ENCODE results near the gene ENOX1.

Gene ENOX1

GRCh38 chr13:43760257-43760656 is 26.5 kb downstream of the ENOX1 start:
- no peak overlapping the region for H3K9ac ChIP-seq (ENCODE audit: low read length)
- H3K27ac ChIP-seq (ENCODE audit: low read depth, low read length), result no peak overlapping the region
- H3K4me1 ChIP-seq (ENCODE audit: control insufficient read depth, insufficient read depth, low read length), result peaks cover 9% of the 10 kb centered on the region
- no peaks in the 10 kb centered on the region for H3K27me3 ChIP-seq (ENCODE audit: control insufficient read depth, insufficient read depth, low read length)
- no peaks in the 10 kb centered on the region for H3K36me3 ChIP-seq (ENCODE audit: control insufficient read depth, insufficient read depth, low read length)
- H3K4me3 ChIP-seq (ENCODE audit: low read length), result no peak overlapping the region

- H3K27me3 ChIP-seq (ENCODE audit: control insufficient read depth, insufficient read depth, low read length), result no peaks in the 10 kb centered on the region
Measured at GRCh38 chr13:43758834-43759233, 27.9 kb downstream of the ENOX1 start.

GRCh38 chr13:43757266-43757665 is 29.5 kb downstream of the ENOX1 start:
- Histone ChIP-seq H3K27ac (ENCODE audit: low read depth, low read length) (no peak overlapping the region), H3K27me3 (ENCODE audit: control insufficient read depth, insufficient read depth, low read length) (no peaks in the 10 kb centered on the region), H3K9ac (ENCODE audit: low read length) (no peak overlapping the region), H3K4me1 (ENCODE audit: control insufficient read depth, insufficient read depth, low read length) (peaks cover 6% of the 10 kb centered on the region), H3K36me3 (ENCODE audit: control insufficient read depth, insufficient read depth, low read length) (no peaks in the 10 kb centered on the region), H3K4me3 (ENCODE audit: low read length) (no peak overlapping the region)

More at GRCh38 chr13:43758834-43759233, 27.9 kb downstream of the ENOX1 start:
- Histone ChIP-seq H3K4me1 (ENCODE audit: control insufficient read depth, insufficient read depth, low read length) (peaks cover 6% of the 10 kb centered on the region), H3K9ac (ENCODE audit: low read length) (no peak overlapping the region), H3K4me3 (ENCODE audit: low read length) (no peak overlapping the region), H3K36me3 (ENCODE audit: control insufficient read depth, insufficient read depth, low read length) (no peaks in the 10 kb centered on the region), H3K27ac (ENCODE audit: low read depth, low read length) (no peak overlapping the region)

GRCh38 chr13:43755844-43756243 is 30.9 kb downstream of the ENOX1 start:
- no peak overlapping the region for H3K27ac ChIP-seq (ENCODE audit: low read depth, low read length)
- H3K36me3 ChIP-seq (ENCODE audit: control insufficient read depth, insufficient read depth, low read length), result no peaks in the 10 kb centered on the region
- peaks cover 3% of the 10 kb centered on the region for H3K4me1 ChIP-seq (ENCODE audit: control insufficient read depth, insufficient read depth, low read length)
- no peak overlapping the region for H3K9ac ChIP-seq (ENCODE audit: low read length)
- no peak overlapping the region for H3K4me3 ChIP-seq (ENCODE audit: low read length)
- H3K27me3 ChIP-seq (ENCODE audit: control insufficient read depth, insufficient read depth, low read length), result no peaks in the 10 kb centered on the region

DNA sequence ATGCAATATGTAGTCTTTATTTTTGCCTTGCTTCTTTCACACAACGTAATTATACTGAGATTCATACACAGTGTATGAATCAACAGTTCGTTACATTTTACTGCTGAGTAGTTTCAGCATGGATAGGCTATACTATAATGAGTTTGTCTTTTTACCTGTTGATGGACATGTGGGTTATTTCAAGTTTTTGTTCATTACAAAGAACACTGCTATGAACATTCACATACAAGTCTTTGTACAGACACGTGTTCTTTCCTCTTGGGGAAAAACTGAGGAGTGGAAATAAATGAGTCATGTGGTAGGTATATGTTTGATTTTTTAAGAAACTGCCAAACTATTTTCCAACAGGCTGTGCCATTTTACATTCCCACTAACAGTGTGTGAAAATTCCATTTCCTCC is 35.1 kb downstream of the ENOX1 start:
- no peak overlapping the region for H3K4me3 ChIP-seq (ENCODE audit: low read length)
- H3K27me3 ChIP-seq (ENCODE audit: control insufficient read depth, insufficient read depth, low read length), result no peaks in the 10 kb centered on the region
- peaks cover 4% of the 10 kb centered on the region for H3K4me1 ChIP-seq (ENCODE audit: control insufficient read depth, insufficient read depth, low read length)
- no peak overlapping the region for H3K9ac ChIP-seq (ENCODE audit: low read length)
- H3K27ac ChIP-seq (ENCODE audit: low read depth, low read length), result no peak overlapping the region
- H3K36me3 ChIP-seq (ENCODE audit: control insufficient read depth, insufficient read depth, low read length), result no peaks in the 10 kb centered on the region

DNA sequence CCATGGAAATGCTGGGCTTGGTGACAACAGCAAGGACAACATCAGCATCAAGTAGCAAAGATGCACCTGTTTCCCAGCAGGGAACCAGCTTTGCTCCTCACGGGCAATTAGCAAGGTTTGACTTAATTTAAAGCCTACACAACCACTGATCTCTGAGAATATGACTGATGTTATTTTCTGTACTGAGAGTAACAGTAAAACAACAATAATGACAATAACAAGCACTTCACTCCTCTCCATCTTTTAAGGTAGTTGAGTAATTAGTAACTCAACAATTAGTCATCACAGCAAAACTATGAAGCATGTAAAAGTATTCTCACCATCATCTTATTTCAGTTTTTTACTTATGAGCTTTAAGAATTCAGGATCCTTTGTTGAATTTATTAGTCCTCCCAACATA is 37.3 kb downstream of the ENOX1 start:
- Histone ChIP-seq H3K4me1 (ENCODE audit: control insufficient read depth, insufficient read depth, low read length) (peaks cover 4% of the 10 kb centered on the region), H3K9ac (ENCODE audit: low read length) (no peak overlapping the region), H3K27me3 (ENCODE audit: control insufficient read depth, insufficient read depth, low read length) (no peaks in the 10 kb centered on the region), H3K27ac (ENCODE audit: low read depth, low read length) (no peak overlapping the region), H3K36me3 (ENCODE audit: control insufficient read depth, insufficient read depth, low read length) (no peaks in the 10 kb centered on the region), H3K4me3 (ENCODE audit: low read length) (no peak overlapping the region)

DNA sequence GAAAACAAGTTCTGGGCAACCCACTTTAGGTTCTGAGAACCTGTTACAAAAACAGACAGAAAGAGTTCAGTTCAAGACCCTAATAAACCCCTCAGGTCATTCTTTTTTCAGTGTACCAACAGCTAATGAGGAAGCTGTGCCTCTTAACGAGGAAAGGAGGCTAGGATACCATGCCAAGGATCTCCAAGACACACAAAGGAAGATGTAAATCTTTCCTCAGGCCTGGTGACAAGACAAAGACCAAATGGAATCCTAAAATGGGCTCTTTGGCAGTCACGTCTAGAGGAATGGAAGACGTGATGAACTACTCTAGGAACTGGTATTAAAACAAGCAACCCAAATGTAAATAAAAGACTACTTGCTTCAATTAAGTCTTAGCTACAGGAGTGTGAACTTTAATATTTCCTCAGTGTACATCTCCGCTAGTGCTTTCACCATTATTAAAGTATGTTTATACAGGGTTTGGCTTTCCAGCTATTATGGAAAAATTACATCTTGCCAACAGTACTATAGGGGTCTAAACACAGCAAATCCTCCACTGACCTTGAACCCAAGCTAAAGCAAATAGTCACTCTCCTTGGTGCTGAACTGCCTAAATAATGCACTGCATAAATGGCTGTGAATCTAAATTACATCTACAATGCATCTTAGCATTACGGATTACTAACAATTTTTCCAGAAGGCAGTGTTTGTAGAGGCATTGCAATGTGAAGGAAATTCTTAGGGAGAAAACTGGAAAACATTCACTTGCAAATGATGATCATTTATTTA is 42.3 kb downstream of the ENOX1 start:
- Histone ChIP-seq H3K9ac (ENCODE audit: low read length) (no peak overlapping the region), H3K36me3 (ENCODE audit: control insufficient read depth, insufficient read depth, low read length) (no peaks in the 10 kb centered on the region), H3K27me3 (ENCODE audit: control insufficient read depth, insufficient read depth, low read length) (no peaks in the 10 kb centered on the region), H3K27ac (ENCODE audit: low read depth, low read length) (no peak overlapping the region), H3K4me1 (ENCODE audit: control insufficient read depth, insufficient read depth, low read length) (peaks cover 3% of the 10 kb centered on the region), H3K4me3 (ENCODE audit: low read length) (no peak overlapping the region)

GRCh38 chr13:43742911-43743310 is 43.9 kb downstream of the ENOX1 start:
- Histone ChIP-seq H3K36me3 (ENCODE audit: control insufficient read depth, insufficient read depth, low read length) (no peaks in the 10 kb centered on the region), H3K9ac (ENCODE audit: low read length) (no peak overlapping the region), H3K27me3 (ENCODE audit: control insufficient read depth, insufficient read depth, low read length) (no peaks in the 10 kb centered on the region), H3K4me1 (ENCODE audit: control insufficient read depth, insufficient read depth, low read length) (peaks cover 3% of the 10 kb centered on the region), H3K27ac (ENCODE audit: low read depth, low read length) (no peak overlapping the region), H3K4me3 (ENCODE audit: low read length) (no peak overlapping the region)

- H3K36me3 ChIP-seq (ENCODE audit: control insufficient read depth, insufficient read depth, low read length), result no peaks in the 10 kb centered on the region
Measured at GRCh38 chr13:43737392-43737923, 49.3 kb downstream of the ENOX1 start.

DNA sequence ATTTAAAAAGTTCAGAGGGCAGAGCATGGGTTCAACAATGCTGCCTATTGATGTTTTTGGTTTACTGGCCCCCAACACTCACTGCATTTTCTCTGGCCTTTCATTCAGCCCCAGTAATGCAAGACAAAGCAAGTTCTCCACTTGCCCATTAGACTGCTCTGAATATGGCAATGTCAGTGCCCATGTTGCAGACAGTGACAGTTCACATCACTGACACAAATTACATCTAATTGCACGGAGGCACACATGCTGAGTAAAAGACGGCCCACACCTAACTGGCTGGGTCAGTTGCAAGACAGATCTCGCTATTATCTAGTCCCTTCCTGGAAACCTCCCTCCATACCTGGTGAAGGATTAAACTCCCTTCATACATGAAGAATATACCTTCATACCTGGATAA is 54.0 kb downstream of the ENOX1 start:
- H3K4me1 ChIP-seq (ENCODE audit: control insufficient read depth, insufficient read depth, low read length), result peaks cover 7% of the 10 kb centered on the region
- no peak overlapping the region for H3K27ac ChIP-seq (ENCODE audit: low read depth, low read length)
- H3K27me3 ChIP-seq (ENCODE audit: control insufficient read depth, insufficient read depth, low read length), result no peaks in the 10 kb centered on the region
- no peak overlapping the region for H3K4me3 ChIP-seq (ENCODE audit: low read length)
- no peak overlapping the region for H3K9ac ChIP-seq (ENCODE audit: low read length)
- H3K36me3 ChIP-seq (ENCODE audit: control insufficient read depth, insufficient read depth, low read length), result no peaks in the 10 kb centered on the region

More at GRCh38 chr13:43737392-43737923, 49.3 kb downstream of the ENOX1 start:
- Histone ChIP-seq H3K9ac (ENCODE audit: low read length) (no peak overlapping the region), H3K27ac (ENCODE audit: low read depth, low read length) (no peak overlapping the region), H3K4me3 (ENCODE audit: low read length) (no peak overlapping the region), H3K27me3 (ENCODE audit: control insufficient read depth, insufficient read depth, low read length) (no peaks in the 10 kb centered on the region), H3K4me1 (ENCODE audit: control insufficient read depth, insufficient read depth, low read length) (no peaks in the 10 kb centered on the region)

GRCh38 chr13:43731296-43731695 is 55.5 kb downstream of the ENOX1 start:
- Histone ChIP-seq H3K4me1 (ENCODE audit: control insufficient read depth, insufficient read depth, low read length) (peaks cover 10% of the 10 kb centered on the region), H3K9ac (ENCODE audit: low read length) (no peak overlapping the region), H3K36me3 (ENCODE audit: control insufficient read depth, insufficient read depth, low read length) (no peaks in the 10 kb centered on the region), H3K27me3 (ENCODE audit: control insufficient read depth, insufficient read depth, low read length) (no peaks in the 10 kb centered on the region), H3K27ac (ENCODE audit: low read depth, low read length) (peak overlapping the region; percentile 50), H3K4me3 (ENCODE audit: low read length) (no peak overlapping the region)

GRCh38 chr13:43730642-43731041 is 56.1 kb downstream of the ENOX1 start:
- Histone ChIP-seq H3K9ac (ENCODE audit: low read length) (no peak overlapping the region), H3K4me1 (ENCODE audit: control insufficient read depth, insufficient read depth, low read length) (peaks cover 10% of the 10 kb centered on the region), H3K27me3 (ENCODE audit: control insufficient read depth, insufficient read depth, low read length) (no peaks in the 10 kb centered on the region), H3K36me3 (ENCODE audit: control insufficient read depth, insufficient read depth, low read length) (no peaks in the 10 kb centered on the region), H3K4me3 (ENCODE audit: low read length) (no peak overlapping the region), H3K27ac (ENCODE audit: low read depth, low read length) (peak overlapping the region; percentile 50)

GRCh38 chr13:43728421-43728820 is 58.4 kb downstream of the ENOX1 start:
- Histone ChIP-seq H3K27ac (ENCODE audit: low read depth, low read length) (no peak overlapping the region), H3K36me3 (ENCODE audit: control insufficient read depth, insufficient read depth, low read length) (no peaks in the 10 kb centered on the region), H3K27me3 (ENCODE audit: control insufficient read depth, insufficient read depth, low read length) (no peaks in the 10 kb centered on the region)

More at GRCh38 chr13:43728421-43728820, 58.4 kb downstream of the ENOX1 start:
- no peak overlapping the region for H3K4me3 ChIP-seq (ENCODE audit: low read length)
- no peak overlapping the region for H3K9ac ChIP-seq (ENCODE audit: low read length)
- H3K4me1 ChIP-seq (ENCODE audit: control insufficient read depth, insufficient read depth, low read length), result peaks cover 10% of the 10 kb centered on the region

Measured in rectal smooth muscle tissue (tissue), 1 donor.